H9 (cell line): ENCODE measurements around the gene NPHP1. TPM values are rescaled to one million over a fixed set of nuclear protein-coding genes. Genes with fewer than 3 reads are reported as not detected.

Source experiments
- DNase-seq: peaks from one replicate; pipeline ENCODE4 v3.0.0-alpha.2; 2017
- H2AFZ ChIP-seq: one replicate; pipeline ENCODE4 v1.6.1; 2013; ENCODE audit warnings: mild to moderate bottlenecking, low read length, control low read depth, moderate library complexity
- H2AK5ac ChIP-seq: 2 replicates; pipeline ENCODE4 v1.6.1; 2013; ENCODE audit warnings: low read length, control low read depth, mixed read lengths; ENCODE audit not compliant: insufficient read length
- H2BK120ac ChIP-seq: one replicate; pipeline ENCODE4 v1.6.1; 2013; ENCODE audit warnings: low read depth, mild to moderate bottlenecking, low read length, control low read depth, inconsistent platforms; ENCODE audit not compliant: poor library complexity, severe bottlenecking
- H2BK12ac ChIP-seq: 2 replicates; pipeline ENCODE4 v1.6.1; 2013; ENCODE audit warnings: low read length, control low read depth, mixed read lengths, low read depth; ENCODE audit not compliant: insufficient read length
- H2BK15ac ChIP-seq: 2 replicates; pipeline ENCODE4 v1.6.1; 2013; ENCODE audit warnings: low read depth, low read length, control low read depth
- H2BK20ac ChIP-seq: one replicate; pipeline ENCODE4 v1.6.1; 2013; ENCODE audit warnings: low read depth, mild to moderate bottlenecking, low read length, control low read depth, inconsistent platforms; ENCODE audit not compliant: poor library complexity, severe bottlenecking
- H2BK5ac ChIP-seq: 2 replicates; pipeline ENCODE4 v1.6.1; 2013; ENCODE audit warnings: low read length, control low read depth, mixed read lengths; ENCODE audit not compliant: insufficient read length
- H3K14ac ChIP-seq: 2 replicates; pipeline ENCODE4 v1.6.1; 2013; ENCODE audit warnings: low read length, control low read depth; ENCODE audit not compliant: insufficient read depth
- H3K18ac ChIP-seq: 2 replicates; pipeline ENCODE4 v1.6.1; 2013; ENCODE audit warnings: low read depth, mild to moderate bottlenecking, mixed read lengths, low read length, control low read depth; ENCODE audit not compliant: insufficient read length
- H3K23ac ChIP-seq: 2 replicates; pipeline ENCODE4 v1.6.1; 2013; ENCODE audit warnings: low read length, control low read depth, mixed read lengths, low read depth; ENCODE audit not compliant: insufficient read length
- H3K23me2 ChIP-seq: 2 replicates; pipeline ENCODE4 v1.6.1; 2013; ENCODE audit warnings: low read depth, mild to moderate bottlenecking, mixed read lengths, low read length, control low read depth; ENCODE audit not compliant: insufficient read length, poor library complexity, severe bottlenecking
- H3K27ac ChIP-seq: 2 replicates; pipeline ENCODE4 v1.5.1; 2013; ENCODE audit warnings: low read length, control low read depth, mixed read lengths, low read depth; ENCODE audit not compliant: insufficient read length
- H3K27me3 ChIP-seq: 2 replicates; pipeline ENCODE4 v1.6.1; 2013; ENCODE audit warnings: low read length, control low read depth, inconsistent platforms; ENCODE audit not compliant: insufficient read depth
- H3K4ac ChIP-seq: 2 replicates; pipeline ENCODE4 v1.6.1; 2013; ENCODE audit warnings: low read depth, mild to moderate bottlenecking, control low read depth, inconsistent platforms, low read length, moderate library complexity
- H3K4me1 ChIP-seq: 2 replicates; pipeline ENCODE4 v1.6.1; 2013; ENCODE audit warnings: low read length, control low read depth, inconsistent platforms; ENCODE audit not compliant: insufficient read depth
- H3K4me2 ChIP-seq: 2 replicates; pipeline ENCODE4 v1.6.1; 2013; ENCODE audit warnings: low read length, control low read depth, mixed read lengths; ENCODE audit not compliant: insufficient read length, insufficient read depth
- H3K56ac ChIP-seq: 2 replicates; pipeline ENCODE4 v1.6.1; 2013; ENCODE audit warnings: low read depth, mild to moderate bottlenecking, mixed read lengths, low read length, control low read depth; ENCODE audit not compliant: insufficient read length
- H3K79me1 ChIP-seq: 2 replicates; pipeline ENCODE4 v1.6.1; 2013; ENCODE audit warnings: low read depth, mild to moderate bottlenecking, moderate library complexity, low read length, control low read depth, inconsistent platforms; ENCODE audit not compliant: insufficient read depth, poor library complexity, severe bottlenecking
- H3K79me2 ChIP-seq: 2 replicates; pipeline ENCODE4 v1.6.1; 2013; ENCODE audit warnings: low read length, control low read depth, inconsistent platforms; ENCODE audit not compliant: insufficient read depth
- H3K9ac ChIP-seq: 2 replicates; pipeline ENCODE4 v1.6.1; 2013; ENCODE audit warnings: low read length, control low read depth, mixed read lengths; ENCODE audit not compliant: insufficient read length; ENCODE audit errors: extremely low read depth
- H3K9me3 ChIP-seq: one replicate; pipeline ENCODE4 v1.6.1; 2013; ENCODE audit warnings: low read depth, low read length, inconsistent platforms; ENCODE audit not compliant: control insufficient read depth
- H3T11ph ChIP-seq: one replicate; pipeline ENCODE4 v1.6.1; 2013; ENCODE audit warnings: mild to moderate bottlenecking, low read length, control low read depth, inconsistent platforms
- H4K20me1 ChIP-seq: one replicate; pipeline ENCODE4 v1.6.1; 2013; ENCODE audit not compliant: control insufficient read depth, insufficient read length, insufficient read depth
- H4K5ac ChIP-seq: 2 replicates; pipeline ENCODE4 v1.6.1; 2013; ENCODE audit warnings: low read depth, mild to moderate bottlenecking, mixed read lengths, low read length, control low read depth; ENCODE audit not compliant: insufficient read length
- H4K8ac ChIP-seq: replicated peaks from 2 replicates; pipeline ENCODE4 v1.6.1; 2013; ENCODE audit warnings: low read length, control low read depth, mixed read lengths, low read depth; ENCODE audit not compliant: insufficient read length
- H4K91ac ChIP-seq: 2 replicates; pipeline ENCODE4 v1.6.1; 2013; ENCODE audit warnings: low read depth, mild to moderate bottlenecking, moderate library complexity, mixed read lengths, low read length, control low read depth; ENCODE audit not compliant: insufficient read length
- H3K27ac Mint-ChIP-seq, 3 experiments: 2 replicates in 2 of 3; 3 replicates in 1 of 3; pipeline ENCODE4 v1.8.0; 2020 to 2021; ENCODE audit warnings: mixed read lengths in 3 of 3, mild to moderate bottlenecking in 1 of 3, moderate library complexity in 1 of 3
- H3K27me3 Mint-ChIP-seq: 2 replicates; pipeline ENCODE4 v1.8.0; 2021; ENCODE audit warnings: low read depth, mild to moderate bottlenecking, moderate library complexity, mixed read lengths
- H3K36me3 Mint-ChIP-seq, 3 experiments: 2 replicates in 2 of 3; 3 replicates in 1 of 3; pipeline ENCODE4 v1.8.0; 2020 to 2021; ENCODE audit warnings: low read depth in 3 of 3, mixed read lengths in 3 of 3; ENCODE audit not compliant: insufficient read depth in 1 of 3
- H3K4me1 Mint-ChIP-seq, 2 experiments: 2 replicates each; pipeline ENCODE4 v1.8.0; 2020; ENCODE audit warnings: mixed read lengths in 2 of 2
- H3K4me3 Mint-ChIP-seq, 2 experiments: 2 replicates in 1 of 2; 3 replicates in 1 of 2; pipeline ENCODE4 v1.8.0; 2020 to 2021; ENCODE audit warnings: mild to moderate bottlenecking in 2 of 2, mixed read lengths in 2 of 2, moderate library complexity in 1 of 2
- H3K9me3 Mint-ChIP-seq, 2 experiments: 2 replicates in 1 of 2; 3 replicates in 1 of 2; pipeline ENCODE4 v1.8.0; 2020; ENCODE audit warnings: mild to moderate bottlenecking in 2 of 2, mixed read lengths in 2 of 2, moderate library complexity in 1 of 2
- CTCF ChIP-seq: fragments of 200-600 bp; sonication (generic); conservative IDR thresholded peaks from 3 replicates; pipeline ENCODE4 v1.8.0; 2021; ENCODE audit warnings: antibody characterized with exemption, mild to moderate bottlenecking
- WGBS: extraction: QIAGEN DNeasy Blood & Tissue Kit; methylation state at CpG from one replicate; pipeline ENCODE4 v1.1.7; 2013; ENCODE audit warnings: missing lambda C conversion rate, low lambda C conversion rate, mixed read lengths; ENCODE audit not compliant: insufficient read length; ENCODE audit errors: extremely low coverage; 5-methylcytosine and 5-hydroxymethylcytosine counted together
- total RNA-seq: library from RNA; stranded (reverse); gene quantifications from 2 replicates; pipeline ENCODE4 v1.2.1, GENCODE V29; 2021

Gene NPHP1
- total RNA-seq, 1 experiment from 2014 or later: 2.1 TPM

- no peak overlapping the region for H4K8ac ChIP-seq
- WGBS: no CpG with 5 or more reads among the region's 6 CpGs
- H4K20me1 ChIP-seq: no peaks in the 10 kb centered on the region
These were observed 105.8 kb downstream of the NPHP1 start for GRCh38 chr2:110099038-110099425.

More at GRCh38 chr2:110099038-110099425, 105.8 kb downstream of the NPHP1 start:
- Histone ChIP-seq H2BK20ac (no peak overlapping the region), H3K14ac (no peak overlapping the region), H3K9ac (no peak overlapping the region), H3K79me1 (no peaks in the 10 kb centered on the region), H3K4me1 (no peaks in the 10 kb centered on the region), H3K79me2 (no peaks in the 10 kb centered on the region), H3K9me3 (no peaks in the 10 kb centered on the region), H3K4me2 (no peak overlapping the region), H4K91ac (no peak overlapping the region), H3K56ac (no peak overlapping the region), H2BK5ac (no peak overlapping the region), H2BK15ac (no peak overlapping the region), H3K18ac (no peak overlapping the region), H2AK5ac (no peak overlapping the region), H3K23me2 (no peaks in the 10 kb centered on the region), H3K27me3 (no peaks in the 10 kb centered on the region), H2AFZ (no peak overlapping the region), H4K5ac (no peak overlapping the region), H3K23ac (no peak overlapping the region), H3K27ac (no peak overlapping the region), H3T11ph (no peak overlapping the region), H2BK120ac (no peak overlapping the region), H3K4ac (no peak overlapping the region), H2BK12ac (no peak overlapping the region)
- no peaks in the 10 kb centered on the region; the same call in none of the 2 replicates for H3K27me3 Mint-ChIP-seq
- peaks cover 5 to 11% of the 10 kb centered on the region in 2 experiments; a peak in 3 of 4 replicates for H3K4me1 Mint-ChIP-seq
- no peaks in the 10 kb centered on the region; a peak in 1 of 7 replicates for H3K36me3 Mint-ChIP-seq
- no peak for TF ChIP-seq CTCF
- peak; percentile 15 for DNase-seq
- H3K9me3 Mint-ChIP-seq: peaks cover 0 to 2% of the 10 kb centered on the region in 2 experiments; a peak in 1 of 5 replicates
- no peak overlapping the region for H3K27ac Mint-ChIP-seq
- no peak overlapping the region for H3K4me3 Mint-ChIP-seq
